ENCODE data around the gene EPAS1. TPM values are rescaled to one million over a fixed set of nuclear protein-coding genes. Genes with fewer than 3 reads are reported as not detected.

Gene EPAS1
- total and polyA plus RNA-seq, 2 of the 13 experiments (the other 11 are each of a cell fraction or from before 2014, with no cell fraction given) = 47.1 to 182 TPM

GRCh38 chr2:46298522-46299353 lies 1.5 kb downstream of the EPAS1 start (continued):
- TF ChIP-seq KIAA2018 (CRISPR knock-in tag; IDR thresholded peaks at IDR 0.05; ENCODE audit: borderline replicate concordance) = no peak
- TF ChIP-seq ZMYM4 (CRISPR knock-in tag; IDR thresholded peaks at IDR 0.05) = peak; percentile 72
- no peak for TF ChIP-seq ZNF20 (CRISPR knock-in tag; IDR thresholded peaks at IDR 0.05)
- TF ChIP-seq ZSCAN25 (CRISPR knock-in tag; IDR thresholded peaks at IDR 0.05) = no peak; the same call in 1 of the 2 replicates
- TF ChIP-seq ZNF30 (CRISPR knock-in tag; IDR thresholded peaks at IDR 0.05) = peak; percentile 68; the same call in 1 of the 2 replicates
- no peak for TF ChIP-seq ZNF83 (CRISPR knock-in tag; IDR thresholded peaks at IDR 0.05; ENCODE audit: borderline replicate concordance)
- no peak for TF ChIP-seq NR1H2 (CRISPR knock-in tag; IDR thresholded peaks at IDR 0.05; ENCODE audit: borderline replicate concordance, low read depth)
- no peak for TF ChIP-seq EP300 (IDR thresholded peaks at IDR 0.05; ENCODE audit: low read depth in 2 of 2, low read length in 2 of 2)
- TF ChIP-seq EP300 (CRISPR knock-in tag; IDR thresholded peaks at IDR 0.05; ENCODE audit: borderline replicate concordance) = no peak
- TF ChIP-seq DR1 (CRISPR knock-in tag; IDR thresholded peaks at IDR 0.05) = no peak
- TF ChIP-seq, protein P1, sequence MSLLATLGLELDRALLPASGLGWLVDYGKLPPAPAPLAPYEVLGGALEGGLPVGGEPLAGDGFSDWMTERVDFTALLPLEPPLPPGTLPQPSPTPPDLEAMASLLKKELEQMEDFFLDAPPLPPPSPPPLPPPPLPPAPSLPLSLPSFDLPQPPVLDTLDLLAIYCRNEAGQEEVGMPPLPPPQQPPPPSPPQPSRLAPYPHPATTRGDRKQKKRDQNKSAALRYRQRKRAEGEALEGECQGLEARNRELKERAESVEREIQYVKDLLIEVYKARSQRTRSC (CRISPR knock-in tag; IDR thresholded peaks at IDR 0.05; ENCODE audit: low read depth) = no peak
- TF ChIP-seq BRCA1 (CRISPR knock-in tag; IDR thresholded peaks at IDR 0.05) = peak; percentile 63; the same call in 1 of the 2 replicates
- no peak for TF ChIP-seq ZNF724P (CRISPR knock-in tag; IDR thresholded peaks at IDR 0.05; ENCODE audit: borderline replicate concordance)
- peak; percentile 40 for TF ChIP-seq SAP130 (CRISPR knock-in tag; IDR thresholded peaks at IDR 0.05; ENCODE audit: low read depth)
- TF ChIP-seq, protein P2, sequence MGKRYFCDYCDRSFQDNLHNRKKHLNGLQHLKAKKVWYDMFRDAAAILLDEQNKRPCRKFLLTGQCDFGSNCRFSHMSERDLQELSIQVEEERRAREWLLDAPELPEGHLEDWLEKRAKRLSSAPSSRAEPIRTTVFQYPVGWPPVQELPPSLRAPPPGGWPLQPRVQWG (CRISPR knock-in tag; IDR thresholded peaks at IDR 0.05; ENCODE audit: borderline replicate concordance, low read depth) = no peak
- no peak for TF ChIP-seq CENPBD1 (CRISPR knock-in tag; IDR thresholded peaks at IDR 0.05; ENCODE audit: borderline replicate concordance, low read depth)
- TF ChIP-seq HNRNPH1 (optimal IDR thresholded peaks at IDR 0.05; ENCODE audit: low read depth, low read length) = no peak
- no peak for TF ChIP-seq HMG20B (CRISPR knock-in tag; conservative IDR thresholded peaks at IDR 0.05)
- TF ChIP-seq NR2F1 (CRISPR knock-in tag; IDR thresholded peaks at IDR 0.05) = no peak
- TF ChIP-seq EEA1 (CRISPR knock-in tag; IDR thresholded peaks at IDR 0.05; ENCODE audit: borderline replicate concordance) = no peak
